ENCODE measurements around the gene RBM19.

Gene RBM19

DNA sequence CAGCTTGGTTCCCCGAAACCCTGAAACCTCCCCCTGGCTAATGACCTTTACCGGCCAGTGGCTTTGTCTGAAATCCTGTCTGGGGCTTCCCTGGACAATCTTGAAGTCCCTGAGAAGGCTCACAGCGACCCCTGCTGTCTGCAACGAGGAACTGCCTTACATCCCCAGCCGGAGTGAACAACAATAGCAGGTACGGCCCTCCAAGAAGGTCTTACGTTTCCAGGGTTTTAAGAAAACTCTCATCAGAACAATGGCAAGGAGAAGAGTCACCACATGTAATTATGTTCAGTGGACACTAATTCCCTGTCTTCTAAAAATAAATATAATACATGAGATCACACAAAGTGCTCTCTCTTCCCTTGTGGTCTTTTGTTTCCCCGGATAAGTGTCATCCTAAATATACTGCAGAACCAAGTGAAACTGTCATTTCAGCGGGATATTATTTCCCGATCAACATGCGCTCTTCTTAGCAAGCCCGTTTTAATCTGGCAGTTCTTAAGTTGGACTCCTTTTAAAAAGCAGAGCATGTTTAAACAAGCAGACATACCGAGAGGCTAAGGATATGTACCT lies 53.3 kb downstream of the RBM19 start:
- H3K4me3 ChIP-seq (ENCODE audit: low read depth, low read length), result no peak overlapping the region
- TF ChIP-seq, protein P1, sequence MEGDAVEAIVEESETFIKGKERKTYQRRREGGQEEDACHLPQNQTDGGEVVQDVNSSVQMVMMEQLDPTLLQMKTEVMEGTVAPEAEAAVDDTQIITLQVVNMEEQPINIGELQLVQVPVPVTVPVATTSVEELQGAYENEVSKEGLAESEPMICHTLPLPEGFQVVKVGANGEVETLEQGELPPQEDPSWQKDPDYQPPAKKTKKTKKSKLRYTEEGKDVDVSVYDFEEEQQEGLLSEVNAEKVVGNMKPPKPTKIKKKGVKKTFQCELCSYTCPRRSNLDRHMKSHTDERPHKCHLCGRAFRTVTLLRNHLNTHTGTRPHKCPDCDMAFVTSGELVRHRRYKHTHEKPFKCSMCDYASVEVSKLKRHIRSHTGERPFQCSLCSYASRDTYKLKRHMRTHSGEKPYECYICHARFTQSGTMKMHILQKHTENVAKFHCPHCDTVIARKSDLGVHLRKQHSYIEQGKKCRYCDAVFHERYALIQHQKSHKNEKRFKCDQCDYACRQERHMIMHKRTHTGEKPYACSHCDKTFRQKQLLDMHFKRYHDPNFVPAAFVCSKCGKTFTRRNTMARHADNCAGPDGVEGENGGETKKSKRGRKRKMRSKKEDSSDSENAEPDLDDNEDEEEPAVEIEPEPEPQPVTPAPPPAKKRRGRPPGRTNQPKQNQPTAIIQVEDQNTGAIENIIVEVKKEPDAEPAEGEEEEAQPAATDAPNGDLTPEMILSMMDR (IDR thresholded peaks at IDR 0.05; ENCODE audit: low read depth, low read length), result peak; percentile 98

DNA sequence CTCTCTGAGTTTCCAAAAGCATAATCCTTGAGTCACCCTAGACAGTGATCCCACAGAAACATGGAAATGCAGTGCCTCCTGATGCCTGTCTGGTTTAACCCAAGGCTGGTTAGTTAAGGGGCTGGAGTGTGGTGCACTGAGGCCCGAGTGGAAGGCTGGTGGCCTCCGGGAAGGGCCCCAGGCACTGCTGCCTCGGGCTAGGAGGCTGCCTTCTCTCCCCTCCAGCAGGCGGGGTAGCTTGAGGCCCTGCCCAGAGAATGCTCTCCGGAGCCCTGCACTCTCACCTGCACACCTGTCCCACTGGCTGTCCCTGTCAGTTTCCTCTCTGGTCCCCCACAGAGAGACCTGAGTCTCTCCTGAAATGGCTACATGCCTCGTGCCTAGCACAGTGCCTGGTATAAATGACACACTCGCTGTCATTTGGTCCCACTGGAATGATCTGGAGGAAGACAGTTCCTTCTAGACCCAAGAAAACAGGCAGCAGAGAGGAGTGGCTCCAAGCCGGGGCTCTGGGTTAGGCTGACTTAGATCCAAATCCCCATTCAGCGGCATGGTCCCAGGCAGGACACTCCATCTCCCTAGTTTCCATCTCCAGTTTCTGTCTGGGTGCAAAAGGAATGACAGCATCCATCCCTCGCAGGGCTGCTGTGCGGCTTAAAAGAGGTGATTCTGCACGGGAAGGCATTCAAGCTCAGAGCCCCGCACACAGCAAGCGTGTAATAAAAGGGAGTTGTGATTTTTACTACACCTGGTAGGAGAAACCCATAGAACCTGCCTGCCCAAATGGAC lies 54.0 kb downstream of the RBM19 start:
- TF ChIP-seq, protein P1 (IDR thresholded peaks at IDR 0.05; ENCODE audit: low read depth, low read length), result no peak
- H3K4me3 ChIP-seq (ENCODE audit: low read depth, low read length), result no peak overlapping the region

DNA sequence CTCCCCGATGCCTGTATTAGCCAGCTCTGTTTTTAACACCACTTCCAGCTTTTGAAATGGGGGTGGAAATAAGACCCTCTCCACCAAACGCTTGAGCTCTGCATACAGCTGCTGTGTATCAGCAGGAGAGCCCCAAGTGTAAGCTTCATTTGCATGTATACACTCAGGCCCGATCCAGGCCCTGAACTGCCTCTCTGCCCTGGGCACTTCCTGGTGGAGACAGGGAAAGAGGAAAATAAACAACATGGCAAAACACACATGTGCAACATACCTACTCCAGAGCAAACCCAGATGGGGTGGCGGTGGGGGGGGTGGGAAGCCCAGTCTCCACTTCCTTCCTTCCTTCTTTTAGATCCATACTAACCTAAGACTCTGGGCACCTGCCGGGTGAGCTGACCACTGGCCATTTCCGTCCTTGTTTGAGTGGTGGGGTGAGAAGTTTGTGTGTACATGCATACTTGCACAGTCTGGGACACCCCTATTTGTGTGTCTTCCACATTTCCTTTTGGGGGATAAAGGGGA lies 55.3 kb downstream of the RBM19 start:
- TF ChIP-seq, protein P1 (IDR thresholded peaks at IDR 0.05; ENCODE audit: low read depth, low read length), result no peak

DNA sequence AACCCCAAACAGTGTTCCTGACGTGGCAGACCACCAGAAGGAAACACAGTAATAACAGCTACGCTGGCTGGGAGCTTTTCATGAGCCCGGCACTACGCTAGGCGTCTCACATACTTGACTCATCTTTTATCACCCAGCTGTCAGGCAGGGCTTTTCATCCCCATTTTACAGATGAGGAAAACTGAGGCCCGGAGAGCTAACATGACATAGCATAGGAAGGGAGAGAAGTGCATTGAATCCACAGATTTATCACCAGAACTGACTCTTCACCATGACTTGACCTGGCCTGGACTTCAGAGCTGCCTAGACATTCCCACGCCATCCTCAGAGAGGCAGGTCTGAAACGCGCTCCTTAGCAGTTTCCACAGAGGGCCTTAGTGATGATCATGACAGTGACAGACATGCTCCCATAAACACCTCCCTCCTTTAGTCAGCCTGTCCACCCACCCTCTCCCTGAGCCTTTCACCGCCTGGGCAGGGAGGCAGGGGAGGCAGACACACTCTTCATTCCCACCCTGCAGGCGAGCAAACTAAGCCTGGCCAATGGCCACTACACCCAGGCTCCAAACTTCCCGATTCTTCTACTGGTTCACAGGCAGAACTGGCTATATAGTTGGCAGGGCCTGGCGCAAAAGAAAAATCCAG lies 56.2 kb downstream of the RBM19 start:
- H3K4me3 ChIP-seq (ENCODE audit: low read depth, low read length), result no peak overlapping the region
- TF ChIP-seq, protein P1 (IDR thresholded peaks at IDR 0.05; ENCODE audit: low read depth, low read length), result no peak

More for the DNA sequence above, 55.3 kb downstream of the RBM19 start:
- no peak overlapping the region for H3K4me3 ChIP-seq (ENCODE audit: low read depth, low read length)

DNA sequence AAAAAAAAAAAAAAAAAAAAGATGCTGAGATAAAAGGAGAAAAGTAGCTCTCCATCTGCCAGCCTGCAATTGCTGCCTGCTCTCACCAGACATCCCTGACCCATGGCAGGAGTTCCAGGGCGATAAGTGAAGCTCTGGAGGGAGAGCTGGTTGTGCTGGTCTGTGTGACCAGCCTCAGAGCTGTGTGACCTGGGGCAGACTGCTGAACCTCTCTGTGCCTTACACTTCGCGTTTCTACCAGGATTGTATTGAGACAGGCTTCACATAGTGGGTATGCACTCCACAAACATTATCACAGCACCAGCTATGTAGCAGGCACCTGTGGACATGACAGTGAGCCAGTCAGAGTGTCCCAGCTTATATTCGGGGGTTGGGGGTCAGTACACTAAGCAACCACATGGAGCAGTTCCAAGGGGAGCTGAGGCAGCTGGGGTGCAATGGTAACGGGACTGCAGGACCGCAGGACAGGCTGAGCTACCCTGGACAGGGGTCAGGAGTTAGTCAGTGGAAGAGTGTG lies 57.5 kb downstream of the RBM19 start:
- H3K4me3 ChIP-seq (ENCODE audit: low read depth, low read length), result no peak overlapping the region
- TF ChIP-seq, protein P1 (IDR thresholded peaks at IDR 0.05; ENCODE audit: low read depth, low read length), result no peak

DNA sequence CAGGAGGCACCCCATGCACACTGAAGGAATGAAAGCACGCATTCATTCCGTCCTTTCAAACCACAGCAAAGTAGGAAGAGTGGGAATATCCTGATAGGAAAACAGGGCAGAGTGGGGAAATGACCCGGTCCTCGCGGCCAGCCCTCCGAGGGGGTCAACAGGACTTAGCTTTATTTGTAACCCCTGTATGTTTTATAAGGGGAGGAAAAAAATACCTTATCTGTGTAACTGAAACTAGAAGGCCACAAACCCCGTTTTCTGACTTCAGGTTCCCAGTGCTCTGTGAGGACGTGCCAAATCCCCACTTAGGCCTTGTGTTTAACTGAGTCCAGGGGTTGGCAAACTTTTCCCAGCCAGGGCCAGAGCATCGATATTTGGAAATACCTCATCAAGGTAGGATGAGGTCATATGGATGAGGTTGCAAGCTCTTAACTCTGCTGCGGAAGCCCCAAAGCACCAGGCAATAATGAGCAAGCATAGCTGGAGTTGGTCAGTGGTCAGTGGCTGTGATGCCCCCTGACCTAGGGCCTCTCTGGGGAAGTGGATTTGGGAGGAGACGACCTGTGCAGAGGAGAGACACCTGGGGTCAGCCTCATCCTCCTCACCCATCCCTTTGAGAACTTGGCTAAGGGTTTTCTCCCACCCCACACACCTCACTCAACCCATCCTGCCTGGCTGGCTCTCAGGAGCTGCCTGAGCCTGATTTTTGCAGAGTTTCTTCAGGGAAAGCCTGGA lies 58.5 kb downstream of the RBM19 start:
- TF ChIP-seq, protein P1 (IDR thresholded peaks at IDR 0.05; ENCODE audit: low read depth, low read length), result no peak

More for the DNA sequence above, 58.5 kb downstream of the RBM19 start:
- H3K4me3 ChIP-seq (ENCODE audit: low read depth, low read length), result no peak overlapping the region
